Lower lobe of right lung (tissue), 2 donors: ENCODE measurements around the gene ZDHHC11. TPM values are rescaled to one million over a fixed set of nuclear protein-coding genes. Genes with fewer than 3 reads are reported as not detected.

ENCODE experiments used
- ATAC-seq, 2 donors: fragments of 200-7000 bp; cut with Tn5 transposase; one replicate each; pipeline ENCODE4 v1.9.1; 2020 to 2022; ENCODE audit warnings: mild to moderate bottlenecking in 2 of 2, moderate library complexity in 2 of 2
- DNase-seq: peaks from one replicate; pipeline ENCODE4 v3.0.0-alpha.2; 2020
- H3K27ac ChIP-seq: fragments of 200-600 bp; one replicate; pipeline ENCODE4 v1.8.0; 2022
- H3K27me3 ChIP-seq: fragments of 200-600 bp; one replicate; pipeline ENCODE4 v1.8.0; 2022; ENCODE audit warnings: low read depth
- H3K36me3 ChIP-seq: fragments of 200-600 bp; one replicate; pipeline ENCODE4 v1.8.0; 2022; ENCODE audit warnings: mild to moderate bottlenecking
- H3K4me1 ChIP-seq: fragments of 200-600 bp; one replicate; pipeline ENCODE4 v1.8.0; 2022
- H3K4me3 ChIP-seq: fragments of 200-600 bp; one replicate; pipeline ENCODE4 v1.8.0; 2022; ENCODE audit warnings: mild to moderate bottlenecking
- H3K9me3 ChIP-seq: fragments of 200-600 bp; one replicate; pipeline ENCODE4 v1.8.0; 2022
- CTCF ChIP-seq: fragments of 200-600 bp; IDR thresholded peaks from one replicate; pipeline ENCODE4 v1.8.0; 2022; ENCODE audit warnings: antibody characterized with exemption, mild to moderate bottlenecking
- intact Hi-C: fragments of 100-400 bp; cut with DNase I; formaldehyde crosslinking; loops from one replicate; pipeline ENCODE4 v1.11.0; 2022
- total RNA-seq: library from RNA; stranded (reverse); fragmentation: NEBNext Ultra II Directional; extraction: Animal tissue kit (Norgen Biotek cat#: 25700); gene quantifications from one replicate; pipeline ENCODE4 v1.2.1, GENCODE V29; 2021
- donor health status: DM: no; HTN: yes; CAD: no; lungs with severe emphysema.

ZDHHC11 gene
- total RNA-seq, 1 donor from 2014 or later = 28.7 TPM

GRCh38 chr5:870956-871355, 20.2 kb upstream of the ZDHHC11 start:
- H3K4me1 ChIP-seq = peaks cover 6% of the 10 kb centered on the region
- H3K4me3 ChIP-seq = no peak overlapping the region
- H3K9me3 ChIP-seq = no peaks in the 10 kb centered on the region
- intact Hi-C loops = no loop called here
- no peak for DNase-seq
- H3K27me3 ChIP-seq = no peaks in the 10 kb centered on the region
- H3K27ac ChIP-seq = no peak overlapping the region
- no peak for TF ChIP-seq CTCF
- H3K36me3 ChIP-seq = peaks cover 98% of the 10 kb centered on the region
- ATAC-seq = no peak

DNA sequence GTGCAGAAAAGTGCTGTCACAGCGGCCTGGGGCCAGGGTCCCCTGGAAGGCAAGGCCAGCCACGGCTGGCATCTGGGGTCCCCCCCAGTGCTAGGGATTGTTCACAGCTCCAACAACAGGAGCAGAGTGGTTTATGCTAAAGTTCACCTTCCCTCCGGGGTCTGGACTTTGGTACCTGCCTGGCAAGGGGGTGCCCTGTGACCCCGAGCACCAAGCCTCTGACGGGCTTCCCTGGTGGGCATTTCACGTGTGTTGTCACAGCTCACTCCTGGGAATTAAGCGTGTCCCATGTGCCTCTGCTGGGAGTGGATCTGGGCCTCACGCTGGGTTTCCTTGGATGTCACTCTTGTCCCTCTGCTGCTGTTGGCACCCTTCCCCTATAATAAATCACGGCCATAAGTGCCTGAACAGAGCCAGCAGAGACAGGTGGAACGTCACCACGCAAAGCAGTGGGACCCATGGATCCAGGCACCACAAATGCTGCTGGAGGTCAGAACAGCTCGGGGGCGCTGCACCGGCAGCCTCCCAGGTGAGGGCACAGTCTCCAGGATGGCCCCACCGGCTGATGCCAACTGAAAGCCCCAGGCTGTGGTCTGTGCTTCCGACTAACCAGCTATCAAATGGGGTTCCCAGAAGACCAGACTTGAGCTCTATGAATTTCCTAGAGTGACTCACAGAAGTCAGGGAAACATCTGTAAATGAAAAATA, 17.8 kb upstream of the ZDHHC11 start:
- Histone ChIP-seq H3K9me3 (no peaks in the 10 kb centered on the region), H3K4me3 (no peak overlapping the region), H3K36me3 (peaks cover 98% of the 10 kb centered on the region), H3K4me1 (peaks cover 6% of the 10 kb centered on the region), H3K27ac (no peak overlapping the region), H3K27me3 (no peaks in the 10 kb centered on the region)
- no peak for TF ChIP-seq CTCF
- ATAC-seq = no peak
- no peak for DNase-seq
- intact Hi-C loops = no loop called here

GRCh38 chr5:867300-867870, 16.6 kb upstream of the ZDHHC11 start:
- no peak for TF ChIP-seq CTCF
- Histone ChIP-seq H3K4me3 (no peak overlapping the region), H3K27ac (no peak overlapping the region), H3K4me1 (no peaks in the 10 kb centered on the region), H3K9me3 (no peaks in the 10 kb centered on the region), H3K27me3 (no peaks in the 10 kb centered on the region), H3K36me3 (peaks cover 98% of the 10 kb centered on the region)
- intact Hi-C loops = no loop called here
- no peak for DNase-seq
- ATAC-seq = no peak

DNA sequence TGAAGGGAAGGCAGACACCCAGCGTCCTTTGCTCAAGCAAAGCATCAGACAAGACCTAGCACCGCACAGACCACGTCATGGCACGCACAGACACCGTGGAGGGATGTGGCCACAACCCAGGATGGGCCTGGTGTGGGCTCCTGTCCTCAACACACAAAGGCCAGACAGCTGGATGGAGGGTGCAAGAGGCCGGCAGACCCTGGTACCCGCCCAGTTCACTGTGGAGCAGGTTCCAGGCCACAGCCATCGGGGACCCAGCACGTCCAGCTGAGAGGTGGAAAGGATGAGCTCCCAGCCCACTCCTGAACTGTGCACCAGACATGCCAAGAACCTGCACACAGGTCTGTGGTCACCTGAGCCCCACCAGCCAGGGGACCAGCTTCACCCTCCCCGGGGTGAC, 15.0 kb upstream of the ZDHHC11 start:
- TF ChIP-seq CTCF = no peak
- DNase-seq (no peak), ATAC-seq (no peak)
- no peaks in the 10 kb centered on the region for H3K9me3 ChIP-seq
- intact Hi-C loops = no loop called here
- no peak overlapping the region for H3K27ac ChIP-seq
- peaks cover 83% of the 10 kb centered on the region for H3K36me3 ChIP-seq
- no peaks in the 10 kb centered on the region for H3K4me1 ChIP-seq
- no peaks in the 10 kb centered on the region for H3K27me3 ChIP-seq
- no peak overlapping the region for H3K4me3 ChIP-seq

DNA sequence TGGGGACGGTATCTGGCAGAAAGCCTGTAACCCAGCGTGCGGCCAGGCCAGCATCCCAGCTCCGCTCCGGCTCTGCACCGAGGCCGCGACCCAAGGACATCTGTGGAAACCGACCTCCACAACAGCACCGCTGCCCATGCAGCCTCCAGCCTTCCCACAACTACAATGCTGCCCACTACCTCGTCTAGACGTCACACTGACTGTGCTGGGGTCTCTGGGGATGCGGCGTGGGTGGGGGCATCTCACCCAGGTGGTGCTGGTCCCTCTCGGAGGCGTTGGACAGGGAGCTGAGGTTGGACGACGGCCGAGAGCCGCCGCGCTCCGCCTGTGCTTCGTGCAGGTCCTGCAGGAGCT, 14.4 kb upstream of the ZDHHC11 start:
- H3K4me1 ChIP-seq = no peaks in the 10 kb centered on the region
- DNase-seq (no peak), ATAC-seq (no peak)
- intact Hi-C loops = no loop called here
- H3K9me3 ChIP-seq = no peaks in the 10 kb centered on the region
- peaks cover 77% of the 10 kb centered on the region for H3K36me3 ChIP-seq
- H3K4me3 ChIP-seq = no peak overlapping the region
- H3K27me3 ChIP-seq = no peaks in the 10 kb centered on the region
- TF ChIP-seq CTCF = no peak
- H3K27ac ChIP-seq = no peak overlapping the region
